Trophoblast cell (in vitro differentiated cells and primary cell): ENCODE measurements around the gene STK17B.
A peak's percentile ranks its signal among the peaks of the same experiment; 100 is the strongest.

Experiments
- DNase-seq, 2 donors: peaks; one replicate each; pipeline ENCODE4 v3.0.0-alpha.2; 2016
- H2AFZ ChIP-seq: 2 replicates; pipeline ENCODE4 v1.6.1; 2013; ENCODE audit warnings: low read length, moderate library complexity, mild to moderate bottlenecking; ENCODE audit not compliant: insufficient read depth, poor library complexity
- H2AK5ac ChIP-seq: 2 replicates; pipeline ENCODE4 v1.6.1; 2013; ENCODE audit warnings: mild to moderate bottlenecking, low read length
- H2BK120ac ChIP-seq: 2 replicates; pipeline ENCODE4 v1.6.1; 2013; ENCODE audit warnings: low read length, mild to moderate bottlenecking, moderate library complexity; ENCODE audit not compliant: insufficient read depth, poor library complexity
- H2BK12ac ChIP-seq: 2 replicates; pipeline ENCODE4 v1.6.1; 2013; ENCODE audit warnings: mild to moderate bottlenecking, low read length, moderate library complexity
- H2BK5ac ChIP-seq: 2 replicates; pipeline ENCODE4 v1.6.1; 2013; ENCODE audit warnings: low read length, low read depth, moderate library complexity, mild to moderate bottlenecking; ENCODE audit not compliant: poor library complexity
- H3K14ac ChIP-seq: 2 replicates; pipeline ENCODE4 v1.6.1; 2013; ENCODE audit warnings: mild to moderate bottlenecking, low read length
- H3K18ac ChIP-seq: 2 replicates; pipeline ENCODE4 v1.6.1; 2013; ENCODE audit warnings: mild to moderate bottlenecking, low read length
- H3K23ac ChIP-seq: 2 replicates; pipeline ENCODE4 v1.6.1; 2013; ENCODE audit warnings: low read length
- H3K27ac ChIP-seq: 2 replicates; pipeline ENCODE4 v1.5.1; 2013; ENCODE audit warnings: low read depth, mild to moderate bottlenecking, inconsistent platforms, low read length, moderate library complexity
- H3K27me3 ChIP-seq: 2 replicates; pipeline ENCODE4 v1.6.1; 2013; ENCODE audit warnings: inconsistent platforms, mild to moderate bottlenecking, low read length, moderate library complexity; ENCODE audit not compliant: insufficient read depth
- H3K36me3 ChIP-seq, 2 experiments: 1 replicate in 1 of 2; 2 replicates in 1 of 2; pipeline ENCODE4 v1.6.1; 2013; ENCODE audit warnings: low read length in 2 of 2, mild to moderate bottlenecking in 2 of 2, moderate library complexity in 1 of 2; ENCODE audit not compliant: insufficient read depth in 2 of 2, control insufficient read depth in 1 of 2
- H3K4ac ChIP-seq: 2 replicates; pipeline ENCODE4 v1.6.1; 2013; ENCODE audit warnings: low read depth, mild to moderate bottlenecking, low read length, moderate library complexity
- H3K4me1 ChIP-seq, 2 experiments: 1 replicate in 1 of 2; 2 replicates in 1 of 2; pipeline ENCODE4 v1.6.1; 2013; ENCODE audit warnings: low read length in 2 of 2, mild to moderate bottlenecking in 2 of 2, moderate library complexity in 1 of 2; ENCODE audit not compliant: insufficient read depth in 2 of 2, control insufficient read depth in 1 of 2
- H3K4me2 ChIP-seq: 2 replicates; pipeline ENCODE4 v1.6.1; 2013; ENCODE audit warnings: inconsistent platforms, mild to moderate bottlenecking, low read length, moderate library complexity
- H3K4me3 ChIP-seq: 2 replicates; pipeline ENCODE4 v1.5.1; 2013; ENCODE audit warnings: mild to moderate bottlenecking, low read depth, low read length, inconsistent platforms
- H3K79me1 ChIP-seq: one replicate; pipeline ENCODE4 v1.6.1; 2013; ENCODE audit warnings: low read length
- H3K79me2 ChIP-seq: 2 replicates; pipeline ENCODE4 v1.6.1; 2013; ENCODE audit warnings: low read length, mild to moderate bottlenecking; ENCODE audit not compliant: control insufficient read depth, insufficient read depth, poor library complexity
- H3K9ac ChIP-seq: 2 replicates; pipeline ENCODE4 v1.6.1; 2013; ENCODE audit warnings: mild to moderate bottlenecking, low read length
- H3K9me3 ChIP-seq: 2 replicates; pipeline ENCODE4 v1.6.1; 2013; ENCODE audit warnings: low read depth, mild to moderate bottlenecking, control low read depth, inconsistent platforms, low read length; ENCODE audit not compliant: insufficient read depth
- H4K12ac ChIP-seq: 2 replicates; pipeline ENCODE4 v1.6.1; 2013; ENCODE audit warnings: low read depth, mild to moderate bottlenecking, low read length, moderate library complexity
- H4K8ac ChIP-seq: 2 replicates; pipeline ENCODE4 v1.6.1; 2013; ENCODE audit warnings: low read depth, mild to moderate bottlenecking, low read length, moderate library complexity
- H4K91ac ChIP-seq: one replicate; pipeline ENCODE4 v1.6.1; 2013; ENCODE audit warnings: low read depth, mild to moderate bottlenecking, low read length, moderate library complexity
- WGBS: extraction: QIAGEN DNeasy Blood & Tissue Kit; methylation state at CpG from one replicate; pipeline ENCODE4 v1.1.7; 2013; ENCODE audit warnings: missing lambda C conversion rate; ENCODE audit not compliant: insufficient read length, insufficient coverage; ENCODE audit errors: extremely low coverage; 5-methylcytosine and 5-hydroxymethylcytosine counted together

Gene STK17B

GRCh38 chr2:196217116-196217515 lies 45.7 kb upstream of the STK17B start:
- Histone ChIP-seq H3K36me3 (peaks cover 0 to 2% of the 10 kb centered on the region in 2 experiments), H3K14ac (no peak overlapping the region), H2BK5ac (no peak overlapping the region), H3K79me2 (no peaks in the 10 kb centered on the region), H2BK120ac (no peak overlapping the region), H2AK5ac (no peak overlapping the region), H3K9ac (no peak overlapping the region), H3K27me3 (no peaks in the 10 kb centered on the region), H3K4me2 (no peak overlapping the region), H2AFZ (no peak overlapping the region), H3K4me3 (no peak overlapping the region), H3K79me1 (no peaks in the 10 kb centered on the region), H3K9me3 (no peaks in the 10 kb centered on the region), H3K23ac (no peak overlapping the region), H4K8ac (no peak overlapping the region), H4K12ac (no peak overlapping the region), H3K4ac (no peak overlapping the region), H3K4me1 (no peaks in the 10 kb centered on the region), H3K27ac (no peak overlapping the region), H3K18ac (no peak overlapping the region), H2BK12ac (no peak overlapping the region), H4K91ac (no peak overlapping the region)
- DNase-seq, result no peak
- WGBS, result no CpG with 5 or more reads among the region's 4 CpGs

GRCh38 chr2:196215376-196215775 lies 44.0 kb upstream of the STK17B start:
- no CpG with 5 or more reads among the region's 6 CpGs for WGBS
- Histone ChIP-seq H4K8ac (no peak overlapping the region), H2AFZ (no peak overlapping the region), H3K27me3 (no peaks in the 10 kb centered on the region), H2BK120ac (no peak overlapping the region), H3K27ac (no peak overlapping the region), H3K79me2 (no peaks in the 10 kb centered on the region), H3K18ac (no peak overlapping the region), H3K4me1 (no peaks in the 10 kb centered on the region), H4K91ac (no peak overlapping the region), H2AK5ac (no peak overlapping the region), H3K23ac (no peak overlapping the region), H4K12ac (no peak overlapping the region), H3K4me2 (no peak overlapping the region), H3K9me3 (no peaks in the 10 kb centered on the region), H3K14ac (no peak overlapping the region), H3K4me3 (no peak overlapping the region), H2BK12ac (no peak overlapping the region), H2BK5ac (no peak overlapping the region), H3K9ac (no peak overlapping the region), H3K36me3 (peaks cover 0 to 2% of the 10 kb centered on the region in 2 experiments), H3K4ac (no peak overlapping the region), H3K79me1 (no peaks in the 10 kb centered on the region)
- DNase-seq, result no peak

GRCh38 chr2:196214156-196214555 lies 42.8 kb upstream of the STK17B start:
- no peak overlapping the region for H3K4ac ChIP-seq
- no peak overlapping the region for H4K91ac ChIP-seq
- peaks cover 0 to 2% of the 10 kb centered on the region in 2 experiments for H3K36me3 ChIP-seq
- no peaks in the 10 kb centered on the region for H3K9me3 ChIP-seq
- H3K4me3 ChIP-seq, result no peak overlapping the region
- H4K8ac ChIP-seq, result no peak overlapping the region
- H3K27ac ChIP-seq, result no peak overlapping the region
- H3K18ac ChIP-seq, result no peak overlapping the region
- no peak for DNase-seq
- no peaks in the 10 kb centered on the region for H3K79me1 ChIP-seq
- H2BK12ac ChIP-seq, result no peak overlapping the region
- H4K12ac ChIP-seq, result no peak overlapping the region
- H3K14ac ChIP-seq, result no peak overlapping the region
- peaks cover 0 to 2% of the 10 kb centered on the region in 2 experiments for H3K4me1 ChIP-seq
- no peak overlapping the region for H2BK120ac ChIP-seq
- no peaks in the 10 kb centered on the region for H3K79me2 ChIP-seq
- H3K4me2 ChIP-seq, result no peak overlapping the region
- H2AK5ac ChIP-seq, result no peak overlapping the region
- no peaks in the 10 kb centered on the region for H3K27me3 ChIP-seq
- no peak overlapping the region for H2BK5ac ChIP-seq
- no peak overlapping the region for H2AFZ ChIP-seq
- no peak overlapping the region for H3K23ac ChIP-seq
- no peak overlapping the region for H3K9ac ChIP-seq

DNA sequence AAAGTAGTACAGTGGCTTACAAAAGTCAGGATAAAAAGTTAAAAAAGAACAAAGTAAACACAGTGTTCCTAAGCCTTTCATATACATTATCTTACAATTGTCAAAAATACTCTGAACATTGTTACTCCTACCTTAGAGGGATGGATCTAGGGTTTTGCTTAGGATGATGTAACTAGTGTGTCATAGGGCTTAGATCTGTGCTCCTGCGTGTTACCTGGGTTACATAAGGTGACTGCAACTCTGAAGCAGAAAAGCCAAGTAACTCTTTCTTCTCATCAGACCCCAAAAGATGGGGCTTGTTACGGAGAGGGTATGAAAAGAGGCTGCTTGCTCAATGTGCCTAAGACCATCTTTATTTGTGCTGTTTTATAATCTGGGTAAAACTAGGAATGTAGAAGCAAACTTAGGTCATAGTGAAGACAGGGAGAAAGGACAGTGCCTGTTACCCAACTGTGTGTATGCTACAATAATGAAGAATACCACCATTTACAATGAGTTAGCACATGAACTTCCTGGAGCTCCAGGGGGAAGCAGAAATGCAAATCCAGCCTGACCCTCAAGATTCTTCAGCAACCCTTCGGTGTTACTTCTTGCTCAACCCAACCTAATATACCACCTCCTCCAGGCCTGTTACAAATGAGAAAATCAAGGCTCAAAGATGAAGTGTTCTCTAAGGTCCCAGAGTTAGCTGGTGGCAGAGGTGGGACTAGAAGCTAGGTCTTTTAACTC lies 42.0 kb upstream of the STK17B start:
- H3K4ac ChIP-seq, result no peak overlapping the region
- no peak overlapping the region for H4K91ac ChIP-seq
- peaks cover 5 to 6% of the 10 kb centered on the region in 2 experiments for H3K4me1 ChIP-seq
- no peaks in the 10 kb centered on the region for H3K9me3 ChIP-seq
- H3K27ac ChIP-seq, result no peak overlapping the region
- H3K4me2 ChIP-seq, result no peak overlapping the region
- no peak overlapping the region for H4K12ac ChIP-seq
- H4K8ac ChIP-seq, result no peak overlapping the region
- peaks cover 4% of the 10 kb centered on the region for H3K79me1 ChIP-seq
- H3K9ac ChIP-seq, result no peak overlapping the region
- H2BK12ac ChIP-seq, result no peak overlapping the region
- no peaks in the 10 kb centered on the region for H3K27me3 ChIP-seq
- H2AFZ ChIP-seq, result no peak overlapping the region
- no peak overlapping the region for H2BK5ac ChIP-seq
- no peaks in the 10 kb centered on the region for H3K79me2 ChIP-seq
- no peak overlapping the region for H3K23ac ChIP-seq
- peaks cover 0 to 2% of the 10 kb centered on the region in 2 experiments for H3K36me3 ChIP-seq
- H3K14ac ChIP-seq, result no peak overlapping the region
- H2AK5ac ChIP-seq, result no peak overlapping the region
- DNase-seq, result peak in 1 of 2 donors; percentile 39
- no peak overlapping the region for H3K4me3 ChIP-seq
- H2BK120ac ChIP-seq, result no peak overlapping the region
- no peak overlapping the region for H3K18ac ChIP-seq
- no CpG with 5 or more reads among the region's 3 CpGs for WGBS
